HEK293 (cell line): ENCODE data around the gene ATP5F1D.

Experiments
- HOXA7 ChIP-seq: sonication (generic); formaldehyde crosslinking; IDR thresholded peaks from 2 replicates; pipeline ENCODE4 v1.8.1; 2022; ENCODE audit warnings: missing genetic modification reagents, borderline replicate concordance
- HOXC10 ChIP-seq: sonication (generic); formaldehyde crosslinking; IDR thresholded peaks from 2 replicates; pipeline ENCODE4 v1.8.1; 2023; ENCODE audit warnings: mild to moderate bottlenecking, missing genetic modification reagents
- IKZF3 ChIP-seq: fragments of 450-650 bp; IDR thresholded peaks from 2 replicates; pipeline ENCODE4 v1.5.0; 2018; ENCODE audit warnings: missing biosample characterization, mild to moderate bottlenecking, missing genetic modification characterization, moderate library complexity
- KLF10 ChIP-seq: fragments of 450-650 bp; IDR thresholded peaks from 2 replicates; pipeline ENCODE4 v1.5.1; 2018; ENCODE audit warnings: missing biosample characterization, mild to moderate bottlenecking, missing genetic modification characterization
- PBX3 ChIP-seq: sonication (generic); formaldehyde crosslinking; IDR thresholded peaks from 2 replicates; pipeline ENCODE4 v1.8.1; 2022; ENCODE audit warnings: mild to moderate bottlenecking, moderate library complexity, missing genetic modification reagents
- PRDM4 ChIP-seq: fragments of 450-650 bp; formaldehyde crosslinking; IDR thresholded peaks from 2 replicates; pipeline ENCODE4 v1.5.1; 2017; ENCODE audit warnings: missing biosample characterization, missing genetic modification characterization
- SCRT2 ChIP-seq: fragments of 450-650 bp; formaldehyde crosslinking; IDR thresholded peaks from 2 replicates; pipeline ENCODE4 v1.5.1; 2016; ENCODE audit warnings: missing biosample characterization, missing genetic modification characterization
- TCF7L2 ChIP-seq: IDR thresholded peaks from 2 replicates; pipeline ENCODE4 v1.6.1; 2011; ENCODE audit warnings: low read depth, mild to moderate bottlenecking, inconsistent platforms, low read length, moderate library complexity, borderline replicate concordance
- WT1 ChIP-seq: fragments of 450-650 bp; formaldehyde crosslinking; IDR thresholded peaks from 2 replicates; pipeline ENCODE4 v1.5.1; 2016; ENCODE audit warnings: missing biosample characterization, missing genetic modification characterization
- YY1 ChIP-seq: fragments of 450-650 bp; formaldehyde crosslinking; IDR thresholded peaks from 2 replicates; pipeline ENCODE4 v1.5.1; 2018; ENCODE audit warnings: missing biosample characterization, missing genetic modification characterization
- ZBTB44 ChIP-seq: fragments of 450-650 bp; IDR thresholded peaks from 2 replicates; pipeline ENCODE4 v1.5.1; 2018; ENCODE audit warnings: missing biosample characterization, mild to moderate bottlenecking, missing genetic modification characterization
- ZBTB49 ChIP-seq: fragments of 450-650 bp; formaldehyde crosslinking; IDR thresholded peaks from 2 replicates; pipeline ENCODE4 v1.5.1; 2016; ENCODE audit warnings: missing biosample characterization, missing genetic modification characterization, low read depth
- ZBTB8A ChIP-seq: fragments of 450-650 bp; formaldehyde crosslinking; IDR thresholded peaks from 2 replicates; pipeline ENCODE4 v1.5.1; 2016; ENCODE audit warnings: missing biosample characterization, missing genetic modification characterization
- ZEB2 ChIP-seq: fragments of 450-650 bp; formaldehyde crosslinking; IDR thresholded peaks from 2 replicates; pipeline ENCODE4 v1.5.1; 2016; ENCODE audit warnings: missing biosample characterization, missing genetic modification characterization
- ZNF138 ChIP-seq: fragments of 450-650 bp; formaldehyde crosslinking; IDR thresholded peaks from 2 replicates; pipeline ENCODE4 v1.5.1; 2016; ENCODE audit warnings: missing biosample characterization, missing genetic modification characterization, borderline replicate concordance
- ZNF157 ChIP-seq: fragments of 450-650 bp; formaldehyde crosslinking; IDR thresholded peaks from 2 replicates; pipeline ENCODE4 v1.5.1; 2016; ENCODE audit warnings: missing biosample characterization, missing genetic modification characterization
- ZNF184 ChIP-seq: fragments of 450-650 bp; IDR thresholded peaks from 2 replicates; pipeline ENCODE4 v1.5.1; 2018; ENCODE audit warnings: missing biosample characterization, mild to moderate bottlenecking, missing genetic modification characterization
- ZNF248 ChIP-seq: fragments of 450-650 bp; formaldehyde crosslinking; IDR thresholded peaks from 2 replicates; pipeline ENCODE4 v1.5.1; 2017; ENCODE audit warnings: missing biosample characterization, missing genetic modification characterization
- ZNF366 ChIP-seq: fragments of 450-650 bp; formaldehyde crosslinking; conservative IDR thresholded peaks from 2 replicates; pipeline ENCODE4 v1.5.1; 2016; ENCODE audit warnings: missing biosample characterization, missing genetic modification characterization
- ZNF391 ChIP-seq: fragments of 450-650 bp; formaldehyde crosslinking; IDR thresholded peaks from 2 replicates; pipeline ENCODE4 v1.5.1; 2016; ENCODE audit warnings: low read depth, missing biosample characterization, missing genetic modification characterization, borderline replicate concordance
- ZNF394 ChIP-seq: fragments of 450-650 bp; formaldehyde crosslinking; IDR thresholded peaks from 2 replicates; pipeline ENCODE4 v1.5.1; 2016; ENCODE audit warnings: missing biosample characterization, missing genetic modification characterization, mild to moderate bottlenecking, moderate library complexity, borderline replicate concordance
- ZNF426 ChIP-seq: fragments of 450-650 bp; formaldehyde crosslinking; IDR thresholded peaks from 2 replicates; pipeline ENCODE4 v1.5.1; 2017; ENCODE audit warnings: missing biosample characterization, missing genetic modification characterization, mild to moderate bottlenecking, inconsistent platforms, moderate library complexity
- ZNF510 ChIP-seq: fragments of 450-650 bp; formaldehyde crosslinking; IDR thresholded peaks from 2 replicates; pipeline ENCODE4 v1.5.1; 2018; ENCODE audit warnings: mild to moderate bottlenecking, missing genetic modification characterization, missing biosample characterization; ENCODE audit not compliant: insufficient replicate concordance
- ZNF514 ChIP-seq: fragments of 450-650 bp; formaldehyde crosslinking; IDR thresholded peaks from 2 replicates; pipeline ENCODE4 v1.5.1; 2016; ENCODE audit warnings: missing biosample characterization, missing genetic modification characterization
- ZNF610 ChIP-seq: fragments of 450-650 bp; formaldehyde crosslinking; IDR thresholded peaks from 2 replicates; pipeline ENCODE4 v1.5.1; 2016; ENCODE audit warnings: missing biosample characterization, missing genetic modification characterization, borderline replicate concordance
- ZNF629 ChIP-seq: fragments of 450-650 bp; formaldehyde crosslinking; IDR thresholded peaks from 2 replicates; pipeline ENCODE4 v1.5.1; 2017; ENCODE audit warnings: missing biosample characterization, missing genetic modification characterization
- ZNF639 ChIP-seq: fragments of 450-650 bp; formaldehyde crosslinking; IDR thresholded peaks from 2 replicates; pipeline ENCODE4 v1.5.1; 2016; ENCODE audit warnings: missing biosample characterization, missing genetic modification characterization
- ZNF677 ChIP-seq: fragments of 450-650 bp; IDR thresholded peaks from 2 replicates; pipeline ENCODE4 v1.5.0; 2018; ENCODE audit warnings: missing biosample characterization, mild to moderate bottlenecking, missing genetic modification characterization, moderate library complexity
- ZNF747 ChIP-seq: fragments of 450-650 bp; formaldehyde crosslinking; IDR thresholded peaks from 2 replicates; pipeline ENCODE4 v1.5.1; 2016; ENCODE audit warnings: missing biosample characterization, missing genetic modification characterization
- ZSCAN4 ChIP-seq: fragments of 450-650 bp; formaldehyde crosslinking; IDR thresholded peaks from 2 replicates; pipeline ENCODE4 v1.5.1; 2017; ENCODE audit warnings: missing biosample characterization, missing genetic modification characterization

ATP5F1D gene

GRCh38 chr19:1275260-1275975 is 33.9 kb downstream of the ATP5F1D start, which contains the start of gene FAM174C (continued):
- TF ChIP-seq ZBTB8A: peak; percentile 98
- TF ChIP-seq WT1 (tag by site-specific recombination): peak; percentile 74
- no peak for TF ChIP-seq ZNF248 (tag by site-specific recombination)
- TF ChIP-seq ZNF610 (tag by site-specific recombination): no peak
- no peak for TF ChIP-seq HOXC10 (CRISPR knock-in tag)
- TF ChIP-seq ZNF184 (tag by site-specific recombination): no peak
- TF ChIP-seq IKZF3 (tag by site-specific recombination): peak; percentile 87
- peak; percentile 72 for TF ChIP-seq ZEB2
- no peak for TF ChIP-seq ZNF157 (tag by site-specific recombination)
- no peak for TF ChIP-seq ZNF510 (tag by site-specific recombination)
- TF ChIP-seq ZNF366 (tag by site-specific recombination): peak; percentile 100
- TF ChIP-seq ZNF639: 0 out of 2 replicates have a peak, but pooled peaks have one; percentile 1
- no peak for TF ChIP-seq ZBTB49
- TF ChIP-seq ZNF426 (tag by site-specific recombination): no peak
- TF ChIP-seq ZBTB44 (tag by site-specific recombination): peak; percentile 88
- no peak for TF ChIP-seq ZNF747 (tag by site-specific recombination)
- TF ChIP-seq ZNF138: no peak
- 0 out of 2 replicates have a peak, but pooled peaks have one; percentile 29 for TF ChIP-seq ZNF391
- TF ChIP-seq HOXA7: no peak
- TF ChIP-seq PBX3: peak; percentile 89
- TF ChIP-seq YY1 (tag by site-specific recombination): no peak; the same call in 1 of the 2 replicates
- TF ChIP-seq TCF7L2: no peak
- no peak for TF ChIP-seq PRDM4 (tag by site-specific recombination)
- TF ChIP-seq KLF10: peak; percentile 17; the same call in 1 of the 2 replicates
- no peak for TF ChIP-seq ZSCAN4 (tag by site-specific recombination)
- no peak for TF ChIP-seq ZNF394 (tag by site-specific recombination)
- TF ChIP-seq ZNF677: peak; percentile 61; the same call in 1 of the 2 replicates
- TF ChIP-seq ZNF514 (tag by site-specific recombination): no peak
- TF ChIP-seq ZNF629 (tag by site-specific recombination): peak; percentile 62
- TF ChIP-seq SCRT2 (tag by site-specific recombination): peak; percentile 67; the same call in 1 of the 2 replicates
